ENCODE results near the gene KIF20A. TPM values are rescaled to one million over a fixed set of nuclear protein-coding genes. Genes with fewer than 3 reads are reported as not detected.

KIF20A gene
- total RNA-seq, 1 experiment from 2014 or later: 88.6 TPM

GRCh38 chr5:138224712-138225111, 45.8 kb downstream of the KIF20A start:
- Histone ChIP-seq H3F3A (ENCODE audit: insufficient read depth, low read depth) (no peaks in the 10 kb centered on the region), H3K36me3 (ENCODE audit: low read depth) (no peaks in the 10 kb centered on the region), H3K4me2 (no peak overlapping the region), H4K20me1 (ENCODE audit: insufficient read depth) (no peaks in the 10 kb centered on the region), H3K9me2 (ENCODE audit: insufficient read depth) (no peaks in the 10 kb centered on the region), H2AFZ (no peak overlapping the region), H3K4me3 (no peak overlapping the region), H3K4me1 (replicated peaks; ENCODE audit: insufficient read depth) (no peaks in the 10 kb centered on the region), H3K27me3 (ENCODE audit: insufficient read depth, low read depth) (no peaks in the 10 kb centered on the region), H3K27ac (no peak overlapping the region), H3K9me3 (ENCODE audit: insufficient read depth, low read depth) (peaks cover 13% of the 10 kb centered on the region), H3K79me2 (ENCODE audit: low read depth) (no peaks in the 10 kb centered on the region)
- no TSS peak for BruUV-seq (replicated peaks)
- POLR2A ChIA-PET (ENCODE audit: unreplicated experiment): no interaction called here
- intact Hi-C loops (cut with micrococcal nuclease; ENCODE audit: unreplicated experiment): no loop called here
- no peak for TF ChIP-seq EZH2 (IDR thresholded peaks at IDR 0.05; ENCODE audit: low read depth)
- TF ChIP-seq, protein P1, sequence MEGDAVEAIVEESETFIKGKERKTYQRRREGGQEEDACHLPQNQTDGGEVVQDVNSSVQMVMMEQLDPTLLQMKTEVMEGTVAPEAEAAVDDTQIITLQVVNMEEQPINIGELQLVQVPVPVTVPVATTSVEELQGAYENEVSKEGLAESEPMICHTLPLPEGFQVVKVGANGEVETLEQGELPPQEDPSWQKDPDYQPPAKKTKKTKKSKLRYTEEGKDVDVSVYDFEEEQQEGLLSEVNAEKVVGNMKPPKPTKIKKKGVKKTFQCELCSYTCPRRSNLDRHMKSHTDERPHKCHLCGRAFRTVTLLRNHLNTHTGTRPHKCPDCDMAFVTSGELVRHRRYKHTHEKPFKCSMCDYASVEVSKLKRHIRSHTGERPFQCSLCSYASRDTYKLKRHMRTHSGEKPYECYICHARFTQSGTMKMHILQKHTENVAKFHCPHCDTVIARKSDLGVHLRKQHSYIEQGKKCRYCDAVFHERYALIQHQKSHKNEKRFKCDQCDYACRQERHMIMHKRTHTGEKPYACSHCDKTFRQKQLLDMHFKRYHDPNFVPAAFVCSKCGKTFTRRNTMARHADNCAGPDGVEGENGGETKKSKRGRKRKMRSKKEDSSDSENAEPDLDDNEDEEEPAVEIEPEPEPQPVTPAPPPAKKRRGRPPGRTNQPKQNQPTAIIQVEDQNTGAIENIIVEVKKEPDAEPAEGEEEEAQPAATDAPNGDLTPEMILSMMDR (conservative IDR thresholded peaks at IDR 0.05): no peak
- CTCF ChIA-PET: no interaction called here
- DNase-seq: no peak

DNA sequence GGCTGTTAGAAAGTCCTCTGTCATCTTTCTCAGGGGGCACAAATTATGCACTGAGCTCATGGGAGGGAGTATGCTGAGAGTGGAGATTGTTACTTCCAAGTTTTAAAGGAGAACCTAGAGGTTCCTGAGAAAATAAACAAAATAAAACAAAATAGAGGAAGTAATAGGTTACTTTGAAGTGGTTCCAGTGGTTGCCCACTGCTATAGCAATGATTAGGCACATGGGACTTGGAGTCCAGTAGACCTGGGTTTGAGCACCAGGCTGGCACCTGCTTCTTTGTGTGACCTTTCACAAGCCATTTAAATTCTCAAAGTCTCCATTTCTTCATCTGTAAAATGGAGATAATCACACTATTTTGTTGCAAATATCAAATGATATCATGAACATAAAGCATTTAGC, 48.0 kb downstream of the KIF20A start:
- Histone ChIP-seq H3F3A (ENCODE audit: insufficient read depth, low read depth) (no peaks in the 10 kb centered on the region), H2AFZ (no peak overlapping the region), H3K36me3 (ENCODE audit: low read depth) (no peaks in the 10 kb centered on the region), H3K4me2 (no peak overlapping the region), H3K4me3 (no peak overlapping the region), H3K9me2 (ENCODE audit: insufficient read depth) (no peaks in the 10 kb centered on the region), H3K4me1 (replicated peaks; ENCODE audit: insufficient read depth) (no peaks in the 10 kb centered on the region), H3K27me3 (ENCODE audit: insufficient read depth, low read depth) (no peaks in the 10 kb centered on the region), H4K20me1 (ENCODE audit: insufficient read depth) (no peaks in the 10 kb centered on the region), H3K9me3 (ENCODE audit: insufficient read depth, low read depth) (peaks cover 13% of the 10 kb centered on the region), H3K79me2 (ENCODE audit: low read depth) (no peaks in the 10 kb centered on the region), H3K27ac (no peak overlapping the region)
- DNase-seq: no peak
- TF ChIP-seq EZH2 (IDR thresholded peaks at IDR 0.05; ENCODE audit: low read depth): no peak
- TF ChIP-seq, protein P1 (conservative IDR thresholded peaks at IDR 0.05): no peak
- no TSS peak for BruUV-seq (replicated peaks)
- ChIA-PET CTCF (interaction anchor here (0.6 kb wide), 1 partner anchor 56 kb away, joined by 3 read pairs; no protein-coding TSS in a partner anchor), POLR2A (ENCODE audit: unreplicated experiment) (no interaction called here)
- intact Hi-C loops (cut with micrococcal nuclease; ENCODE audit: unreplicated experiment): no loop called here

DNA sequence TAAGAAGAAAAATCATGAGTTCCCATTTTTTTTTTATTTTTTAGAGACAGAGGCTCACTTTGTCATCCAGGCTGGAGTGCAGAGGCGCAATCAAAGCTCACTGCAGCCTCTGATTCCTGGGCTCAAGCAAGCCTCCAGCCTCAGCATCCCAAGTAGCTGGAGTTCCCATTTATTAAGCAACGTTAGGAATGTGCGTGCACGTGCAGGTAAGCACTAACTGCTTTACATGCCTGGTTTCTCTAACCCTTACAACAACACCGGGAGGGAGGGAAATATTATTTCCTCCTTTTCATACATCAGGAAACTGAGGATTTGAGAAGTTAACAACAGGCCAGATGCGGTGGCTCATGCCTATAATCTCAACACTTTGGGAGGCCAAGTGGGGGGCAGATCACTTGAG, 50.5 kb downstream of the KIF20A start:
- H3K4me2 ChIP-seq: no peak overlapping the region
- peaks cover 13% of the 10 kb centered on the region for H3K9me3 ChIP-seq (ENCODE audit: insufficient read depth, low read depth)
- no peaks in the 10 kb centered on the region for H3F3A ChIP-seq (ENCODE audit: insufficient read depth, low read depth)
- no peak for DNase-seq
- intact Hi-C loops (cut with micrococcal nuclease; ENCODE audit: unreplicated experiment): no loop called here
- no peaks in the 10 kb centered on the region for H3K9me2 ChIP-seq (ENCODE audit: insufficient read depth)
- no peaks in the 10 kb centered on the region for H4K20me1 ChIP-seq (ENCODE audit: insufficient read depth)
- H3K4me3 ChIP-seq: no peak overlapping the region
- H2AFZ ChIP-seq: no peak overlapping the region
- H3K36me3 ChIP-seq (ENCODE audit: low read depth): no peaks in the 10 kb centered on the region
- ChIA-PET POLR2A (ENCODE audit: unreplicated experiment) (interaction anchor here (0.7 kb wide), 1 partner anchor 53 kb away, joined by 16 read pairs; no protein-coding TSS in a partner anchor), CTCF (no interaction called here)
- H3K27ac ChIP-seq: no peak overlapping the region
- TF ChIP-seq, protein P1 (conservative IDR thresholded peaks at IDR 0.05): no peak
- no peak for TF ChIP-seq EZH2 (IDR thresholded peaks at IDR 0.05; ENCODE audit: low read depth)
- no peaks in the 10 kb centered on the region for H3K4me1 ChIP-seq (replicated peaks; ENCODE audit: insufficient read depth)
- H3K79me2 ChIP-seq (ENCODE audit: low read depth): no peaks in the 10 kb centered on the region
- H3K27me3 ChIP-seq (ENCODE audit: insufficient read depth, low read depth): no peaks in the 10 kb centered on the region
- no TSS peak for BruUV-seq (replicated peaks)
